Measurements from ENCODE around the gene POR.

GRCh38 chr7:75981453-75982305, 66.7 kb downstream of the POR start:
- TF ChIP-seq CTCF (conservative IDR thresholded peaks at IDR 0.05; ENCODE audit: low read length) (no peak), EZH2phosphoT487 (IDR thresholded peaks at IDR 0.05; ENCODE audit: borderline replicate concordance) (no peak)

Measured in Loucy (cell line).